GM19372 (cell line): Measurements from ENCODE around the gene CBFA2T2.
"Not testable (repeated sequence)": the region's sequence is repeated elsewhere in the genome, so short reads cannot be mapped to it uniquely, and the experiment has no call there.

Experiments used
- ATAC-seq: cut with Tn5 transposase; IDR thresholded peaks from one replicate; pipeline ENCODE4 v1.9.1; 2021; ENCODE audit warnings: mild to moderate bottlenecking, low read depth, moderate library complexity; ENCODE audit not compliant: unreplicated experiment

CBFA2T2 gene

DNA sequence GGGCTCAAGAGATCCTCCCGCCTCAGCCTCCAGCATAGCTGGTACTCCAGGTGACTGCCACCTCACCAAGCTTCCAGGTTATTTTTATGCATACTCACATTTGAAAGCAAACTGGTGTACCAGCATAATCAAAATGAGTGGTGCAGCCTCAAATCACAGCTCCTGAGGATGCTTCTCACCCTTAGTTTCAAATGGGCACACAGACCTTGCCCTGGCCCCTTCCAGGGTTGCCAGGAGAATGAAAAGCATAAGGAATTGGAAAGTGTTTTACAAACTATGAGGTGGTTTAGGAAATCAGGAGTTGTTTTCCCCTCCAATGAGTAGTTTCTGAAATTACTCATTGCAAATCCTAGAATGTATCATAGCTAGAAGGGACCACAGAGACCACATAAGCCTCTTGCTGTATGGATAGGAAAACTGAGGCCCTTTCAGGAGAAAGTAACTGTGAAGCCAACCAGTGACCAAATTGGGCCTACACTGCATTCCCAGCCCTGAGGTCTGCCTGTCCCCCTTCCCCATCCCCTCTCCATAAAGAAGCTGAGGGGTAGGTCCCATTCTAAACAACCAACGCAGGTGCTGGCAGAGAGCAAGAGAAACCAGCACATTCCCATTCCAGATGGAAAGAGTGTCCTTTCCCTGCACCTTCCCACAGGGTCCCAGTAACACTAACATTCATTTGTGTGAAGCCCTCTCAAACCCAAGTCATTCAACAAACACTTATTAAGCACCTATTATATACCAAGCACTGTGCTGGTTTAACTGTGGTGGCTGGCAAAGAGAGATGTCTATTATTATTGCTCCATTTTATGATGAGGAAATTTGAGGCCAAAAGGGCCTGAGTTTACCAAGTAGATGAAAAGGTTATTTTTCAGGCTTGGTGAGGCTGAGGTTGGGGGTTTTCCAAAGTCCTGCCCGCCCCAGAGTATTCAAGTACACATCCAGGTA is 198.4 kb downstream of the CBFA2T2 start:
- no peak for ATAC-seq

DNA sequence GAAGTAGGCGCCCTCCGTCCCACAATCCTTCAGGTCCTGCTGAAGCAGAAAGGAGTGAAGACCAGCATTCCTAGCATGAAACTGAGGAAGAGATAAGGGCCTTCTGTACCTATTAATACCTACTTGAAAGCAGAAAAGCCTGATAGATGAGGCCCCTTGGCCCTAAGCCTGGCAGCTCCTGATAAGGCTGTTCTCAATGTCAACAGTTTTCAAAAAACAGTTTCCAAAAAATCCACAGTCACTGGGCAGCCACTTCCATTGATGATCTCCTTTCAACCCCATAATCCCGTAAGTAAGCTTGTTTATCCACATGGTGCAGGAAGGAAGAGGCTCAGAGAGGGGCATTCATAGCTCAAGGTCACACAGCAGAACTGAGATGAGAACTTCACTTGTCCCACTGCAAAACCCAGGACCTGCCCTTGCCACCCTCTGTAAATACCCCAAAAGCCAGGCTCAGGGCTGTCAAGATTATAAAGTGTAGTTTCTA is 199.1 kb downstream of the CBFA2T2 start:
- no peak for ATAC-seq

DNA sequence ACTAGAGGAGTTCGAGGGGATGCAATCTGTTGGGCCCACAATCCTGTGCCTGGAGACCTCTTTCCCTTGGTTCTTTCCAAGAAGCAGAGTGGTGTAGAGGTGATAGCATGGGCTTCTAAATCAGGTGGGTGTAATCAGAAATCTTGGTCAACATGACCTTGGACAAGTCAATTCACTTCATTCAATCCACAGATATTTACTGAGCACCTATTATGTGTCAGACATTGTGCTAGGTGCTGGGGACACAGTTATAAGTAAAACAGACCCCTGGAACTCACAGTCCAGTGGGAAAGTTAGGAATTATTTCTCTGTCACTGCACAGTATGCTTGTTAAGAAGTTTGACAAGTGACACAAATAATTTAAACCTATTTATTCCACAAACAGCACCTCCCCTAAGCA is 199.6 kb downstream of the CBFA2T2 start:
- ATAC-seq: no peak

DNA sequence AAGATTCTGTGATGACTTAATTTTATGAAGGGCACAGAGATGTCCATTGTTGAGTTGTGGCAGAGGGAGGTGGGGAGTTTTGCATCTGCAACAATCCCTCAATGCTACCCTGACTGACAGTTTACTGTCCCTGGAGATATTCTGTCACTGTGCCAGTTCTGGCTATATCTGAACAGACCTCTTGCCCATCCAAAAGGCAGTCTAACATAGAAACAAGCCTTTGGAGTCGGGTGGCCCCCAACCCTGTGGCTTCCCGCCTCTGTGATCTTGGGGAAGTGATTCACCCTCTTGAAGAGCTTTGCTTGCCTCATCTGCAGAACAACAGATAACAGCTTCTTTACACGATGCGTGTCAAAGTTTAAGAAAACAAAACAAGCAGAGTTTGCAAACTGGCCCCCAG is 200.1 kb downstream of the CBFA2T2 start:
- no peak for ATAC-seq

DNA sequence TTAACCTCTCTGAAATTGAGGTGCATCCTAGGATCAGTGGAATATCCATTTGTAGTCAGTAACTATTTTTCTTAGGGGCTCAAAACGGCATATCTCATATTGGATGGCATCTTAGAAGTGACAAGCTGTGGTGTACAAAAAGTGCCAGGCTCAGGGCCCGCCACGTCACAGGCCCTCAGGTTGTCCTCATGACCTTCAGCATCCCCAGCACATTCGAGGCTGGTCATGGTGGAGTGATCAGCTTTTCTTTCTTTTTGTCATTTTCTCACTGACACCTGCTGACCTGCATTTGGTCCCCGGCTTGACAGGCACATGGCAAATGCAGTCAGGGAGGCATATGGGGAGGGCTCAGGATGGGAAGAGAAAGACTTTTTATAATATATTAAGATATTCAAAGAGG is 203.4 kb downstream of the CBFA2T2 start:
- ATAC-seq: no peak

DNA sequence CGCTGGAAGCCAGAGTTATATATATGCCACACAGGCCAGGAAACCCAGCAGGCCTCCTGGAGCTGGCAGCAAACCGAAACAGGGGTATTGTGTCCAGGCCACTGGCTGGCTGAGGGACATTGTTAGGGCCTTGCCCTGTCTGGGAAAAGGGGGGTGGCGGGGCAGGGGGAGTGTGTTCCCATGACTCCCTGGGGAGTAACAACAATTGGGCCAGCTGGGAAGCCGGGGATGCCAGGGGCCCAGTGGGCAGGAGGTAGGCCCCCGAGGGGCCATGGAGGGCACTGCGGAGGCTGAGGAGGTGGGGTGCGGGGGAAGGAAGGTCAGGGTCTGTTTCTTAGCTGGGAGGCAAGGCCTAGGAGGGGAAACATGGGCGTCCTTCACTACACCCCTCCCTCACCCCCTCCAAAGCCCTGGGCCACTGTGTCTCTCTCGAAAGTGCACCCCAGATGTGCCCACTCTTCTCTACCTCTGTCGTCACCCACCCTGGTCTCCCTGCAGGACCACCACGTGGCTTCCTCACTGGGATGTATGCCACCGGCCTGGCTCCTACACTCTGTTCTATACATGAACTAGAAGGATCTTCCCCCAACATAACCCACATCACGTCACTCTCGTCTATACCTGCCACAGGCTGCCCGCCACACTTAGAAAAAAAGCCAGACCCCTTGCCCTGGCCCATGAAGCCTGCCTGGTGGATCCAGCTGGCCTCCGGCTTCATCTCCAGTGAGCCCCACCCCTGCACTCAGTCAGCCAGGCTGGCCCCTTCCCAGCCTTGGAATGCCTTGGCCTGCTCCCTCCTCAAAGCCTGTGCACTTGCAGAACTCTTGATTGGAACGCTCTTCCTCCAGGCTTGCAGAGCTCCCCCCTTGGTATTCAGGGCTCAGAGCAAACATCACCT is 204.1 kb downstream of the CBFA2T2 start:
- ATAC-seq: no peak

DNA sequence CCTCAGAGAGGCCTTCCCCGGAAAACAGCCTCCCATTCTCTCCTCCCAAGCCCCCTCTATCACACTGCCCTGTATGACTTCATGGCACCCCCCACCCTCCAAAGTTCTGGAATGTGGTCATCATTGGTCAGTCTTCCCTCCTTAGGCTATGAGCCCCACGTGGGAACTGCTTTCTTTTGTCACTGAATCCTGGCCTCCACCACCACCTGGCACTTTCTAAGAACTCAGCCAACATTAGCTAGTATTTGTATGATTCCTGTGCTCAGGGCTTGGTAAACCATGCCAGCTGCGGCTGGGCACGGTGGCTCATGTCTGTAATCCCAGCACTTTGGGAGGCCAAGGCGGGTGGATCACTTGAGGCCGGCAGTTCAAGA is 204.7 kb downstream of the CBFA2T2 start:
- no peak for ATAC-seq

DNA sequence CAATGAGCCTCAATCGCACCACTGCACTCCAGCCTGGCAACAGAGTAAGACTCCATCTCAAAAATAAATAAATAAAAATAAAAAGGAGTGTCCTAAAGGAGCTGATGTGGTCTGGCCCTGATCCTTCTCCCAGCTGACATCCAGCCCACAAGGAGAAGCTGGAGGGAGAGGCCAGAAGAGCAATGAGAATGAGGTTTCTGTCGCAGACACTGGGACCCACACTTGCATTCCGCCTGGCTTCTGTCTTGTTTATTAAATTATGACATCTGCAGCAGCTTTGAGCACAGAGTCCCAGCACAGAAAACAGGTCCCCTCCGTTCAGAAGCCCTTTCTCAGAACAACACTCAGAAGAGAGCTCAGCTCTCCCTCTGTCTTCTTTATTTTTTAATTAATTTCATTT is 206.6 kb downstream of the CBFA2T2 start:
- ATAC-seq: no peak

DNA sequence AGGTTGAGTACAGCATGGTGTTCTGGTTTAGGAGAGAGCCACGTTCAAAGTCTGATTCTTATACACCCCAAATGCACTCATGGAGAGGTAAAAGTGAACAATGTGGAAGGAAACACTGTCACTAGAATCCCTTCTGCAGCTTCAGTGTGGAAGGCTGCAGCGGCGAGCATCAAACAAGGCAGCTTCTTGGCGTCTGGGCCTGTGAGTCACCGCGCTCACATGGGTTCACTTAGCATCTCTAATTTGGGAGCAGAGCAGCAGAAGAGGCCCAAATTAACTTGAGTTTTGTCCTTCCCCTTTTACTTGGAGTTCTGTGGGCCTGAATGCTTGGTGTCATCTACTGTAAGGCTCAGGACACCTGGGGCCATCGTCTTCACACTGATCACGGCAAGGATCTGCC is 207.2 kb downstream of the CBFA2T2 start:
- ATAC-seq: no peak

DNA sequence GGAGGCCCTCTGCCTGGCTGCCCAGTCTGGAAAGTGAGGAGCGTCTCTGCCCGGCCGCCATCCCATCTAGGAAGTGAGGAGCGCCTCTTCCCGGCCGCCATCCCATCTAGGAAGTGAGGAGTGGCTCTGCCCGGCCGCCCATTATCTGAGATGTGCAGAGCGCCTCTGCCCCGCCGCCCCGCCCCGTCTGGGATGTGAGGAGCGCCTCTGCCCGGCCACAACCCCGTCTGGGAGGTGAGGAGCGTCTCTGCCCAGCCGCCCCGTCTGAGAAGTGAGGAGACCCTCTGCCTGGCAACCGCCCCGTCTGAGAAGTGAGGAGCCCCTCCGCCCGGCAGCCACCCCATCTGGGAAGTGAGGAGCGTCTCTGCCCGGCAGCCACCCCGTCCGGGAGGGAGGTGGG is 209.1 kb downstream of the CBFA2T2 start:
- ATAC-seq: not testable (repeated sequence)
